Right cardiac atrium (tissue), 5 donors: ENCODE data around the gene AK5. TPM values are rescaled to one million over a fixed set of nuclear protein-coding genes. Genes with fewer than 3 reads are reported as not detected.

ENCODE experiments used
- ATAC-seq, 2 donors: fragments of 200-7000 bp; cut with Tn5 transposase; one replicate each; pipeline versions ENCODE4 v1.8.0 to v1.9.1; 2020; ENCODE audit warnings: moderate library complexity in 2 of 2, mild to moderate bottlenecking in 1 of 2
- DNase-seq, 3 donors: peaks; one replicate each; pipeline ENCODE4 v3.0.0-alpha.2; 2020
- H3K27ac ChIP-seq: one replicate; pipeline ENCODE4 v1.5.1; 2013; ENCODE audit warnings: mild to moderate bottlenecking, low read length, control low read depth, moderate library complexity
- H3K27me3 ChIP-seq: one replicate; pipeline ENCODE4 v1.6.1; 2013; ENCODE audit not compliant: control insufficient read depth, insufficient read depth
- H3K4me1 ChIP-seq: one replicate; pipeline ENCODE4 v1.6.1; 2013; ENCODE audit warnings: low read length; ENCODE audit not compliant: control insufficient read depth, insufficient read depth
- H3K4me3 ChIP-seq: one replicate; pipeline ENCODE4 v1.5.1; 2013; ENCODE audit warnings: low read length, control low read depth
- H3K9me3 ChIP-seq: one replicate; pipeline ENCODE4 v1.6.1; 2013; ENCODE audit warnings: low read length; ENCODE audit not compliant: control insufficient read depth
- WGBS: extraction: QIAGEN DNeasy Blood & Tissue Kit; methylation state at CpG from one replicate; pipeline ENCODE4 v1.1.7; 2013; 5-methylcytosine and 5-hydroxymethylcytosine counted together
- intact Hi-C, 4 donors: fragments of 100-400 bp; cut with DNase I; formaldehyde crosslinking; loops; one replicate each; pipeline versions ENCODE4 v1.11.0 to v1.14.0; 2022 to 2023
- polyA plus RNA-seq: library from polyadenylated mRNA; stranded (reverse); fragments of 200-250 nt; gene quantifications from one replicate; pipeline ENCODE4 v1.2.3, GENCODE V29; 2013
- total RNA-seq, 4 donors: library from RNA; stranded (reverse); fragmentation: NEBNext Ultra II Directional; extraction: Animal tissue kit (Norgen Biotek cat#: 25700); gene quantifications; one replicate each; pipeline ENCODE4 v1.2.1, GENCODE V29; 2021
- donor health status: healthy with polysubstance abuse.
- donor health status: DM: no; HTN: yes; CAD: no.
- donor health status: DM: no; HTN: no; CAD: no.
- donor health status: DM: no; HTN: yes; CAD: no; lungs with severe emphysema.
- donor health status: DM: yes; HTN: yes; CAD: no.

AK5 gene
- total and polyA plus RNA-seq, 5 donors = 0.79 to 2.8 (median 1.4) TPM

DNA sequence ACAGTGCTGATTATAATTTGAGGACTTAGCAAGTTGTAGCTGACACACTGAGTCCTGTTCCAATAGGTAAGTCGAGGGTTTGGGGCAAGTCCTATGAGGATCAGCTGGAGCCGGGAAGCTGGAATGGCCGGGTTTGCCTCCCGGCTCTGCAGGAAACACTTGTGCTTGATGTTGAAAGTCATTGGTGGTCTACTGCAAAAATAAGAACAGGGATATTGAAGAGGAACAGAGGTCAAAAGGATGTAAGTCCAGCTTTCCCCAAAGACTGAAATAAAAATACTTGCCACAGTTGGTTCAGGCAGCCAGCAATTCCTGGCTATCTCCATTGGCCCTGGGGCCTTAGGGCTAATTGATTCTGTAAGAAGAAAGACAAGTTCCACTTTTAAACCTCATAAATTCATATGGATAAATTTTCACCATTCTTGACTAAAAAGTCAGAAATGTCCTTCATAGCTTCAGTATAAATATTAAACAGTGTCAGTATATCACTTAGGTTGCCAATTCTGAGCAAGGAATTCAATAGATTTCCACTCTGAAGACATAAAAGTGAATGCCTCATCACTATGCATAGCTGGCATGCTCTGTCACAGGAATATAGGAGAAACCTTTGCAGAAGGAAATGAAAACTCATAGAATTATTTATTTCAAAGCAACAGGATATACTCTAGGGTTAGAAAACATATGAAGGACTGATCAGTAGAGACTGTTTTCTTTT is 165.2 kb downstream of the AK5 start:
- intact Hi-C loops = no loop called here
- ATAC-seq = no peak
- Histone ChIP-seq H3K27ac (no peak overlapping the region), H3K27me3 (no peaks in the 10 kb centered on the region), H3K4me1 (no peaks in the 10 kb centered on the region), H3K9me3 (no peaks in the 10 kb centered on the region), H3K4me3 (no peak overlapping the region)
- 65% methylated on average over 4 of the region's 4 CpGs for WGBS
- DNase-seq = no peak

- Histone ChIP-seq H3K27ac (no peak overlapping the region), H3K9me3 (no peaks in the 10 kb centered on the region), H3K4me3 (no peak overlapping the region), H3K4me1 (no peaks in the 10 kb centered on the region), H3K27me3 (no peaks in the 10 kb centered on the region)
- intact Hi-C loops = no loop called here
- 100% methylated on average over 2 of the region's 2 CpGs for WGBS
- no peak for DNase-seq
- no peak for ATAC-seq
Measured at GRCh38 chr1:77447669-77448068, 165.8 kb downstream of the AK5 start.

DNA sequence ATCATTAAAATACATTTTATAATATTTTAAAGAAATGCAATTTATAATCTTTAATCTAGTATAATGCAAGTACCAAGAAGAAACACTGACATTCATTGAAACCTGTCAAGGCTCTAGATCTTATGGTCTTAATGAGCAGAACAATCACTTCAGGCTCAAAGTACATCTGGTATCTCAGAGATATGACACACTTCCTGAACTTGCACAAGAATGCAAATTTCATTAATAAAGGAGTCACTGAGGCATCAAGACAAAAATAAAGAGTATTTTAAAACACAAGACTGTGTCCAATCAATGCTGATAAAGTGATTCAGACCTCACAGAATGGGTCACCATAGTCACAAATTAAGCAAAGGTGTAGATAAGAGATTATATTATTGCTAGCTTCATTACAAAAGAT is 178.1 kb downstream of the AK5 start:
- intact Hi-C loops = no loop called here

DNA sequence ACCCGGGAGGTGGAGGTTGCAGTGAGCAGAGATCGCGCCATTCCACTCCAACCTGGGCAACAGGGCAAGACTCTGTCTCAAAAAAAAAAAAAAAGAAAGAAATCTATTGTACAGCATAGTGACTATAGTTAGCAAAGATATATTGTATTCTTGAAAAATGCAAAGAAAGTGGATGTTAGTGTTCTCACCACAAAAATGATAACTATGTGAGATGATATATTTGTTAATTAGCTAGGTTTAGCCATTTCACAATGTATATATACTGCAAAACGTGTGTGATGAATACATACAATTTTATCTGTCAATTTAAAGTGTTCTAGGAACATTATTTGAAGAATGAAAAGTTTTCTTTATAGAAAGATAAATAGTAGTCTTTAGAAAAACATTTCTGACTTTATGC is 179.9 kb downstream of the AK5 start:
- WGBS = 80% methylated on average over 4 of the region's 4 CpGs
- Histone ChIP-seq H3K27me3 (no peaks in the 10 kb centered on the region), H3K4me1 (no peaks in the 10 kb centered on the region), H3K9me3 (no peaks in the 10 kb centered on the region), H3K27ac (no peak overlapping the region), H3K4me3 (no peak overlapping the region)
- ATAC-seq = no peak
- no peak for DNase-seq
- intact Hi-C loops = no loop called here

More for the DNA sequence above, 178.1 kb downstream of the AK5 start:
- no peak for DNase-seq
- no peak for ATAC-seq
- Histone ChIP-seq H3K27ac (no peak overlapping the region), H3K9me3 (no peaks in the 10 kb centered on the region), H3K4me3 (no peak overlapping the region), H3K4me1 (no peaks in the 10 kb centered on the region), H3K27me3 (no peaks in the 10 kb centered on the region)

DNA sequence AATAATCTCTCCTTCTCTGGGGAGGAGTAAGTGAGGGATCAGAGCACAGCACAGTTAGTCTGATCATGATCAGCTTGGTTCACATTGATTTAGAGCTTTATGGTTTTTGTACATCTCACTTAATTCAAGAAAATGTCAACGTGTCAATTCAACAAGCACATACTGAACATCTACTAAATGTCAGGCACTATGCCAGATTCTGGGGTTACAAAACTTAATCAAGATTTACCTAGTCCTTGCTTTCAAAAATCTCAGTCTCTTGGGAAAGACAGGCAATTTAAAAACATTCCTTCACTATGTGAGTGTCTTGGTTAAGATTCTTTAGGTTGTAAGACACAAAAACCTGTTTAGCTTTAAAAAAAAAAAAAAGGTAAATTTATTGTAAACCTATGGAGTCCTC is 181.4 kb downstream of the AK5 start:
- no peak for DNase-seq
- H3K9me3 ChIP-seq = no peaks in the 10 kb centered on the region
- WGBS = 72% methylated on average over 1 of the region's 1 CpG
- intact Hi-C loops = no loop called here
- no peak for ATAC-seq
- H3K27me3 ChIP-seq = no peaks in the 10 kb centered on the region
- H3K4me3 ChIP-seq = no peak overlapping the region
- H3K27ac ChIP-seq = no peak overlapping the region
- H3K4me1 ChIP-seq = no peaks in the 10 kb centered on the region

DNA sequence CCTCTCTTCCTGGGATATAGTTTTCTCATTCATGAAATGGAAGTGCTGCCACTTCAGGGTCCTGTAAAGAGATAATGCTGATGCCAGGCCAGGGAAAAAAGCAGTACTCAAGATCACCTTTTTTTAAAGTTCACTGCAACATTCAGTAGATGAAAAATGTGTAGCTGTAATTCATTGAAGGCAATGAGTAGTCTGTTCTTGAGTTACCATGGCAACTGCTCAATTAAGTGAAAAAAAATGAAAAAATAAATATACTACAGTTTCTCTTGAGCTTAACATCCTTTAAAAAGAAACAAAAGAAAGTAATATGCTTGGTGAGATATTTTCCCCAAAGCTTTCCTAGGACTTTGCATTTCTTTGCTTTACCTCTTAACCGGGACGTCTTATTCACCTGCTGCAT is 183.3 kb downstream of the AK5 start:
- no peak for ATAC-seq
- 92% methylated on average over 2 of the region's 2 CpGs for WGBS
- Histone ChIP-seq H3K4me1 (no peaks in the 10 kb centered on the region), H3K27ac (no peak overlapping the region), H3K27me3 (no peaks in the 10 kb centered on the region), H3K9me3 (no peaks in the 10 kb centered on the region), H3K4me3 (no peak overlapping the region)
- intact Hi-C loops = no loop called here
- no peak for DNase-seq

DNA sequence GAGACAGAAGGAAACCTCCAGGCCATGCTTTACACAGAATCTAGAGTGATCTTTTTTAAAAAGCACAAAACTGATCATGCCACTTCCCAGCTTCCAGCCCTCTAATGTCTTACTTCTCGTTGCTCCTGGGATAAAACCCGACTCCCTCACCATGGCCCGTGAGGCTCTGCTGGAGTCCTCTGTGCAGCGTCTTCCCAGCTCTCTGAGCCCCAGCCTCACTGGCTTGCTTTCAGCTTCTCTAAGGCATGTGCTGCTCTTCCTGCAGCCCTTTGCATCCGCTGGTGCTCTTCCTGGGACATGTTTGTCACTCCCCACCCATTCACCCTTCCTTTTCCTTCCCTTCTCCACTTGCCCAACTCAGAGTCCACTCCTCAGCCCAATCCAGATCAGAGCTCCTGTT is 184.1 kb downstream of the AK5 start:
- H3K9me3 ChIP-seq = no peaks in the 10 kb centered on the region
- no peaks in the 10 kb centered on the region for H3K27me3 ChIP-seq
- H3K27ac ChIP-seq = no peak overlapping the region
- H3K4me3 ChIP-seq = no peak overlapping the region
- WGBS = 74% methylated on average over 5 of the region's 5 CpGs
- DNase-seq = no peak
- no peaks in the 10 kb centered on the region for H3K4me1 ChIP-seq
- intact Hi-C loops = no loop called here
- no peak for ATAC-seq

DNA sequence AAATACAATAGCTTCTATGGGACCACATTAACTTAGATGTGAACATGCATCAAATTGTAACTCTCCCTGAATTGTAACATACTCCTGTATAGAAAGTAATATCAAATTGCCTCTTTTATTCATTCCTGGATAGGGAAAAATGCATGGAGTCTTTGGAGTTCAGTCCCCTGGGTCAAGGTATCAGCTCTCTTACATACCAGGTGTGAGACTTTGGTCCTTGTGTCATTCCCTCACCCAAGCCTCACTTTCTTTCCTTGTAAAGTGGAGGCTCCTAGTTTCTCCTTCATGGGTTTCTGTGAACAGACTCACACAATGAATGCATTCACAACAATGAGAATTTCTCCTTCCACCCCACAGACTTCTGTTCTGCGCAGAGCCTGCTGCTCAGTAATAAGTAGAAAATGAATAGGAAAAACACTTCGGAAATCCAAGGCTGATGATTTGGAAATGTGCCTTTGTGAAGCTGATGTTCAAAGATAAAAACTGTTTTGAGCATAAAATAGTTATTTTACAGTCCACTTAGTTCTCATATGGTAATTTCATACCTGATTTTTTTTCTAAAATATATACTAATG is 185.3 kb downstream of the AK5 start:
- DNase-seq (no peak), ATAC-seq (no peak)
- 82% methylated on average over 2 of the region's 2 CpGs for WGBS
- H3K27me3 ChIP-seq = no peaks in the 10 kb centered on the region
- H3K4me1 ChIP-seq = no peaks in the 10 kb centered on the region
- no peak overlapping the region for H3K4me3 ChIP-seq
- intact Hi-C loops = no loop called here
- no peaks in the 10 kb centered on the region for H3K9me3 ChIP-seq
- no peak overlapping the region for H3K27ac ChIP-seq

- Histone ChIP-seq H3K27me3 (no peaks in the 10 kb centered on the region), H3K4me1 (no peaks in the 10 kb centered on the region), H3K27ac (no peak overlapping the region), H3K9me3 (no peaks in the 10 kb centered on the region), H3K4me3 (no peak overlapping the region)
- no peak for DNase-seq
- no peak for ATAC-seq
- intact Hi-C loops = no loop called here
- 55% methylated on average over 2 of the region's 2 CpGs for WGBS
Measured at GRCh38 chr1:77467741-77468140, 185.9 kb downstream of the AK5 start.

DNA sequence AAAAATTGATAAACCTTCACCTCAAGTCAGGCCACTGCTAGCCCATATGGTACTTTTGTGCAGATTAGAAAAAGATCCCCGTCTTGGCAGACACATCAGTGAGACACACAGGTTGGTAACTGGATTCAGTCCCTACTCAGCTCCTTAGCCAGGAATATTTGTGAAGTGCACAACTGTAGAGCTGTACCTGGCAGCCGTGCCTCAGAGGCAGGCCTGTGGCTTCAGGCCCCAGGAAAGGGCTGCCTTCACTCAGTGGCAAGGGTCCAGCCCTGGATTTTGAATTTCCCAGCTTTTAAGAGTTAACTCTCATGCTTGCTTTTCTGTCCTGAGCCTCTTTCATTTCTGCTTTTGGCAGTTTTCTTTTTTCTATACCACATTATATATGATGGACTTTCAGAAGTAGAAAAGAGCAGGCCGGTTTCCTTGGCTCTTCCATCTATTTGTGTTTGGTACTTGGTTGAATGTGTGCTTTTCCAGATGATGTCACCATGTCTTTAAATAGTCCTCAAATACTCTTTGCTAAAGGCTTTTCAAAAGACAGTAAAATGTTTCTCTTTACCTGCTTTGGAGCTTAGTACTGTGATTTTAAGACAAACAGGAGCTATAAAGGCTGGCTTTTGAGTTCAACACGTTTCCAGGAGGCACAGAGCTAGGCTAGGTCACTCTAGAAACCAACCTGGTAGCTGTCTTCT is 186.6 kb downstream of the AK5 start:
- DNase-seq (no peak), ATAC-seq (no peak)
- Histone ChIP-seq H3K27me3 (no peaks in the 10 kb centered on the region), H3K27ac (no peak overlapping the region), H3K4me1 (no peaks in the 10 kb centered on the region), H3K9me3 (no peaks in the 10 kb centered on the region), H3K4me3 (no peak overlapping the region)
- 59% methylated on average over 4 of the region's 4 CpGs for WGBS
- intact Hi-C loops = no loop called here

- DNase-seq (no peak), ATAC-seq (no peak)
- no peaks in the 10 kb centered on the region for H3K27me3 ChIP-seq
- no peaks in the 10 kb centered on the region for H3K4me1 ChIP-seq
- intact Hi-C loops = no loop called here
- WGBS = 71% methylated on average over 5 of the region's 5 CpGs
- no peak overlapping the region for H3K4me3 ChIP-seq
- no peak overlapping the region for H3K27ac ChIP-seq
- H3K9me3 ChIP-seq = no peaks in the 10 kb centered on the region
Measured at GRCh38 chr1:77468949-77469710, 187.3 kb downstream of the AK5 start.
